H9 (cell line): Measurements from ENCODE around the gene FGD5. TPM values are rescaled to one million over a fixed set of nuclear protein-coding genes. Genes with fewer than 3 reads are reported as not detected.

Experiments used
- DNase-seq: peaks from one replicate; pipeline ENCODE4 v3.0.0-alpha.2; 2017
- H2AFZ ChIP-seq: one replicate; pipeline ENCODE4 v1.6.1; 2013; ENCODE audit warnings: mild to moderate bottlenecking, low read length, control low read depth, moderate library complexity
- H2AK5ac ChIP-seq: 2 replicates; pipeline ENCODE4 v1.6.1; 2013; ENCODE audit warnings: low read length, control low read depth, mixed read lengths; ENCODE audit not compliant: insufficient read length
- H2BK120ac ChIP-seq: one replicate; pipeline ENCODE4 v1.6.1; 2013; ENCODE audit warnings: low read depth, mild to moderate bottlenecking, low read length, control low read depth, inconsistent platforms; ENCODE audit not compliant: poor library complexity, severe bottlenecking
- H2BK12ac ChIP-seq: 2 replicates; pipeline ENCODE4 v1.6.1; 2013; ENCODE audit warnings: low read length, control low read depth, mixed read lengths, low read depth; ENCODE audit not compliant: insufficient read length
- H2BK15ac ChIP-seq: 2 replicates; pipeline ENCODE4 v1.6.1; 2013; ENCODE audit warnings: low read depth, low read length, control low read depth
- H2BK20ac ChIP-seq: one replicate; pipeline ENCODE4 v1.6.1; 2013; ENCODE audit warnings: low read depth, mild to moderate bottlenecking, low read length, control low read depth, inconsistent platforms; ENCODE audit not compliant: poor library complexity, severe bottlenecking
- H2BK5ac ChIP-seq: 2 replicates; pipeline ENCODE4 v1.6.1; 2013; ENCODE audit warnings: low read length, control low read depth, mixed read lengths; ENCODE audit not compliant: insufficient read length
- H3K14ac ChIP-seq: 2 replicates; pipeline ENCODE4 v1.6.1; 2013; ENCODE audit warnings: low read length, control low read depth; ENCODE audit not compliant: insufficient read depth
- H3K18ac ChIP-seq: 2 replicates; pipeline ENCODE4 v1.6.1; 2013; ENCODE audit warnings: low read depth, mild to moderate bottlenecking, mixed read lengths, low read length, control low read depth; ENCODE audit not compliant: insufficient read length
- H3K23ac ChIP-seq: 2 replicates; pipeline ENCODE4 v1.6.1; 2013; ENCODE audit warnings: low read length, control low read depth, mixed read lengths, low read depth; ENCODE audit not compliant: insufficient read length
- H3K23me2 ChIP-seq: 2 replicates; pipeline ENCODE4 v1.6.1; 2013; ENCODE audit warnings: low read depth, mild to moderate bottlenecking, mixed read lengths, low read length, control low read depth; ENCODE audit not compliant: insufficient read length, poor library complexity, severe bottlenecking
- H3K27ac ChIP-seq: 2 replicates; pipeline ENCODE4 v1.5.1; 2013; ENCODE audit warnings: low read length, control low read depth, mixed read lengths, low read depth; ENCODE audit not compliant: insufficient read length
- H3K27me3 ChIP-seq: 2 replicates; pipeline ENCODE4 v1.6.1; 2013; ENCODE audit warnings: low read length, control low read depth, inconsistent platforms; ENCODE audit not compliant: insufficient read depth
- H3K4ac ChIP-seq: 2 replicates; pipeline ENCODE4 v1.6.1; 2013; ENCODE audit warnings: low read depth, mild to moderate bottlenecking, control low read depth, inconsistent platforms, low read length, moderate library complexity
- H3K4me1 ChIP-seq: 2 replicates; pipeline ENCODE4 v1.6.1; 2013; ENCODE audit warnings: low read length, control low read depth, inconsistent platforms; ENCODE audit not compliant: insufficient read depth
- H3K4me2 ChIP-seq: 2 replicates; pipeline ENCODE4 v1.6.1; 2013; ENCODE audit warnings: low read length, control low read depth, mixed read lengths; ENCODE audit not compliant: insufficient read length, insufficient read depth
- H3K56ac ChIP-seq: 2 replicates; pipeline ENCODE4 v1.6.1; 2013; ENCODE audit warnings: low read depth, mild to moderate bottlenecking, mixed read lengths, low read length, control low read depth; ENCODE audit not compliant: insufficient read length
- H3K79me1 ChIP-seq: 2 replicates; pipeline ENCODE4 v1.6.1; 2013; ENCODE audit warnings: low read depth, mild to moderate bottlenecking, moderate library complexity, low read length, control low read depth, inconsistent platforms; ENCODE audit not compliant: insufficient read depth, poor library complexity, severe bottlenecking
- H3K79me2 ChIP-seq: 2 replicates; pipeline ENCODE4 v1.6.1; 2013; ENCODE audit warnings: low read length, control low read depth, inconsistent platforms; ENCODE audit not compliant: insufficient read depth
- H3K9ac ChIP-seq: 2 replicates; pipeline ENCODE4 v1.6.1; 2013; ENCODE audit warnings: low read length, control low read depth, mixed read lengths; ENCODE audit not compliant: insufficient read length; ENCODE audit errors: extremely low read depth
- H3K9me3 ChIP-seq: one replicate; pipeline ENCODE4 v1.6.1; 2013; ENCODE audit warnings: low read depth, low read length, inconsistent platforms; ENCODE audit not compliant: control insufficient read depth
- H3T11ph ChIP-seq: one replicate; pipeline ENCODE4 v1.6.1; 2013; ENCODE audit warnings: mild to moderate bottlenecking, low read length, control low read depth, inconsistent platforms
- H4K20me1 ChIP-seq: one replicate; pipeline ENCODE4 v1.6.1; 2013; ENCODE audit not compliant: control insufficient read depth, insufficient read length, insufficient read depth
- H4K5ac ChIP-seq: 2 replicates; pipeline ENCODE4 v1.6.1; 2013; ENCODE audit warnings: low read depth, mild to moderate bottlenecking, mixed read lengths, low read length, control low read depth; ENCODE audit not compliant: insufficient read length
- H4K8ac ChIP-seq: replicated peaks from 2 replicates; pipeline ENCODE4 v1.6.1; 2013; ENCODE audit warnings: low read length, control low read depth, mixed read lengths, low read depth; ENCODE audit not compliant: insufficient read length
- H4K91ac ChIP-seq: 2 replicates; pipeline ENCODE4 v1.6.1; 2013; ENCODE audit warnings: low read depth, mild to moderate bottlenecking, moderate library complexity, mixed read lengths, low read length, control low read depth; ENCODE audit not compliant: insufficient read length
- H3K27ac Mint-ChIP-seq, 3 experiments: 2 replicates in 2 of 3; 3 replicates in 1 of 3; pipeline ENCODE4 v1.8.0; 2020 to 2021; ENCODE audit warnings: mixed read lengths in 3 of 3, mild to moderate bottlenecking in 1 of 3, moderate library complexity in 1 of 3
- H3K27me3 Mint-ChIP-seq: 2 replicates; pipeline ENCODE4 v1.8.0; 2021; ENCODE audit warnings: low read depth, mild to moderate bottlenecking, moderate library complexity, mixed read lengths
- H3K36me3 Mint-ChIP-seq, 3 experiments: 2 replicates in 2 of 3; 3 replicates in 1 of 3; pipeline ENCODE4 v1.8.0; 2020 to 2021; ENCODE audit warnings: low read depth in 3 of 3, mixed read lengths in 3 of 3; ENCODE audit not compliant: insufficient read depth in 1 of 3
- H3K4me1 Mint-ChIP-seq, 2 experiments: 2 replicates each; pipeline ENCODE4 v1.8.0; 2020; ENCODE audit warnings: mixed read lengths in 2 of 2
- H3K4me3 Mint-ChIP-seq, 2 experiments: 2 replicates in 1 of 2; 3 replicates in 1 of 2; pipeline ENCODE4 v1.8.0; 2020 to 2021; ENCODE audit warnings: mild to moderate bottlenecking in 2 of 2, mixed read lengths in 2 of 2, moderate library complexity in 1 of 2
- H3K9me3 Mint-ChIP-seq, 2 experiments: 2 replicates in 1 of 2; 3 replicates in 1 of 2; pipeline ENCODE4 v1.8.0; 2020; ENCODE audit warnings: mild to moderate bottlenecking in 2 of 2, mixed read lengths in 2 of 2, moderate library complexity in 1 of 2
- WGBS: extraction: QIAGEN DNeasy Blood & Tissue Kit; methylation state at CpG from one replicate; pipeline ENCODE4 v1.1.7; 2013; ENCODE audit warnings: missing lambda C conversion rate, low lambda C conversion rate, mixed read lengths; ENCODE audit not compliant: insufficient read length; ENCODE audit errors: extremely low coverage; 5-methylcytosine and 5-hydroxymethylcytosine counted together
- total RNA-seq: library from RNA; stranded (reverse); gene quantifications from 2 replicates; pipeline ENCODE4 v1.2.1, GENCODE V29; 2021
- TF ChIP-seq, protein P1 (sequence below): fragments of 200-600 bp; sonication (generic); conservative IDR thresholded peaks from 3 replicates; pipeline ENCODE4 v1.8.0; 2021; ENCODE audit warnings: antibody characterized with exemption, mild to moderate bottlenecking

The FGD5 gene
- total RNA-seq, 1 experiment from 2014 or later = 7.8 TPM

- no peaks in the 10 kb centered on the region for H3K79me1 ChIP-seq
- TF ChIP-seq, protein P1, sequence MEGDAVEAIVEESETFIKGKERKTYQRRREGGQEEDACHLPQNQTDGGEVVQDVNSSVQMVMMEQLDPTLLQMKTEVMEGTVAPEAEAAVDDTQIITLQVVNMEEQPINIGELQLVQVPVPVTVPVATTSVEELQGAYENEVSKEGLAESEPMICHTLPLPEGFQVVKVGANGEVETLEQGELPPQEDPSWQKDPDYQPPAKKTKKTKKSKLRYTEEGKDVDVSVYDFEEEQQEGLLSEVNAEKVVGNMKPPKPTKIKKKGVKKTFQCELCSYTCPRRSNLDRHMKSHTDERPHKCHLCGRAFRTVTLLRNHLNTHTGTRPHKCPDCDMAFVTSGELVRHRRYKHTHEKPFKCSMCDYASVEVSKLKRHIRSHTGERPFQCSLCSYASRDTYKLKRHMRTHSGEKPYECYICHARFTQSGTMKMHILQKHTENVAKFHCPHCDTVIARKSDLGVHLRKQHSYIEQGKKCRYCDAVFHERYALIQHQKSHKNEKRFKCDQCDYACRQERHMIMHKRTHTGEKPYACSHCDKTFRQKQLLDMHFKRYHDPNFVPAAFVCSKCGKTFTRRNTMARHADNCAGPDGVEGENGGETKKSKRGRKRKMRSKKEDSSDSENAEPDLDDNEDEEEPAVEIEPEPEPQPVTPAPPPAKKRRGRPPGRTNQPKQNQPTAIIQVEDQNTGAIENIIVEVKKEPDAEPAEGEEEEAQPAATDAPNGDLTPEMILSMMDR = no peak
- H3K9ac ChIP-seq = no peak overlapping the region
- no peak overlapping the region for H3K27ac ChIP-seq
- peaks cover 5 to 8% of the 10 kb centered on the region in 2 experiments; a peak in 4 of 5 replicates for H3K9me3 Mint-ChIP-seq
- H4K8ac ChIP-seq = no peak overlapping the region
- no peak overlapping the region for H2BK12ac ChIP-seq
- H3T11ph ChIP-seq = no peak overlapping the region
- no peak overlapping the region for H2AFZ ChIP-seq
- H3K27ac Mint-ChIP-seq = peak overlapping the region in 1 of 3 experiments; percentile 20; a peak in 1 of 7 replicates
- H3K4me1 Mint-ChIP-seq = peaks cover 15 to 24% of the 10 kb centered on the region in 2 experiments
- no peaks in the 10 kb centered on the region for H4K20me1 ChIP-seq
- peaks cover 12% of the 10 kb centered on the region for H3K27me3 Mint-ChIP-seq
- H3K27me3 ChIP-seq = no peaks in the 10 kb centered on the region
- H3K9me3 ChIP-seq = no peaks in the 10 kb centered on the region
- no peak overlapping the region for H3K4ac ChIP-seq
- H3K36me3 Mint-ChIP-seq = peaks cover 0 to 6% (median 0%) of the 10 kb centered on the region in 3 experiments; a peak in 1 of 7 replicates
- H3K18ac ChIP-seq = no peak overlapping the region
- H4K5ac ChIP-seq = no peak overlapping the region
- H3K4me3 Mint-ChIP-seq = peak overlapping the region in 1 of 2 experiments; percentile 28; a peak in 2 of 5 replicates
- H3K23ac ChIP-seq = no peak overlapping the region
- H3K56ac ChIP-seq = no peak overlapping the region
- H2AK5ac ChIP-seq = no peak overlapping the region
- no peak overlapping the region for H3K14ac ChIP-seq
- H2BK15ac ChIP-seq = no peak overlapping the region
- H4K91ac ChIP-seq = no peak overlapping the region
- no peak overlapping the region for H3K4me2 ChIP-seq
- DNase-seq = no peak
- H3K79me2 ChIP-seq = no peaks in the 10 kb centered on the region
- WGBS = no CpG with 5 or more reads among the region's 2 CpGs
- H2BK5ac ChIP-seq = no peak overlapping the region
- no peak overlapping the region for H2BK120ac ChIP-seq
- H3K23me2 ChIP-seq = no peaks in the 10 kb centered on the region
- H3K4me1 ChIP-seq = no peaks in the 10 kb centered on the region; the same call in 1 of the 2 replicates
- H2BK20ac ChIP-seq = no peak overlapping the region
Observed at GRCh38 chr3:14783480-14784086, 35.2 kb upstream of the FGD5 start.
